Measurements from ENCODE around the gene B4GALT7. TPM values are rescaled to one million over a fixed set of nuclear protein-coding genes. Genes with fewer than 3 reads are reported as not detected.

The B4GALT7 gene
- 18.7 to 31.8 TPM (median 29.2 TPM) in 5 replicates for total RNA-seq (2022; extraction: Qiagen RNA extraction)

GRCh38 chr5:177599731-177600507 is at the start of gene B4GALT7:
Gene B4GALT7, plus strand, starts transcription at chr5:177600132. Its CDS starts 79 bp downstream, at chr5:177600211.

GRCh38 chr5:177554474-177555111 is 45.3 kb upstream of the B4GALT7 start, which contains the start of gene FAM193B:
Gene FAM193B, minus strand, starts transcription at chr5:177554563. Its CDS starts 105 bp downstream, at chr5:177554458.

GRCh38 chr5:177592010-177592834 is 7.7 kb upstream of the B4GALT7 start, which contains the start of gene TMED9:
Gene TMED9, plus strand, starts transcription at chr5:177592203. Its CDS starts 12 bp downstream, at chr5:177592215.

Other genes with a start within 250 kb of the B4GALT7 start
- 194 to 226 TPM (median 194 TPM) in 5 replicates for gene LMAN2, start 248.5 kb upstream of the B4GALT7 start, total RNA-seq (2022; extraction: Qiagen RNA extraction)
- 3.9 to 8.2 TPM (median 6.4 TPM) in 5 replicates for gene RGS14, start 242.2 kb upstream of the B4GALT7 start, total RNA-seq (2022; extraction: Qiagen RNA extraction)
- 0.02 TPM in 1 of 5 replicates, not detected in the others for gene SLC34A1, start 215.7 kb upstream of the B4GALT7 start, total RNA-seq (2022; extraction: Qiagen RNA extraction)
- gene PFN3, start 199.5 kb upstream of the B4GALT7 start, total RNA-seq (2022; extraction: Qiagen RNA extraction): not detected in 5 replicates
- 14.7 to 28.1 TPM (median 25.9 TPM) in 5 replicates for gene F12, start 190.6 kb upstream of the B4GALT7 start, total RNA-seq (2022; extraction: Qiagen RNA extraction)
- 17.5 to 29.2 TPM (median 26.9 TPM) in 5 replicates for gene GRK6, start 173.5 kb upstream of the B4GALT7 start, total RNA-seq (2022; extraction: Qiagen RNA extraction)
- gene PRR7, start 153.3 kb upstream of the B4GALT7 start, total RNA-seq (2022; extraction: Qiagen RNA extraction): 13.2 to 40.2 TPM (median 35.2 TPM) in 5 replicates
- 55.6 to 82.0 TPM (median 74.1 TPM) in 5 replicates for gene DBN1, start 126.5 kb upstream of the B4GALT7 start, total RNA-seq (2022; extraction: Qiagen RNA extraction)
- gene PDLIM7, start 102.5 kb upstream of the B4GALT7 start, total RNA-seq (2022; extraction: Qiagen RNA extraction): 81.9 to 105 TPM (median 96.8 TPM) in 5 replicates
- gene DOK3, start 90.3 kb upstream of the B4GALT7 start, total RNA-seq (2022; extraction: Qiagen RNA extraction): 2.4 to 5.6 TPM (median 4.2 TPM) in 5 replicates
- gene DDX41, start 83.2 kb upstream of the B4GALT7 start, total RNA-seq (2022; extraction: Qiagen RNA extraction): 105 to 147 TPM (median 111 TPM) in 5 replicates
- 24.3 to 36.0 TPM (median 33.0 TPM) in 5 replicates for gene FAM193B, start 45.6 kb upstream of the B4GALT7 start, total RNA-seq (2022; extraction: Qiagen RNA extraction)
- gene TMED9, start 7.9 kb upstream of the B4GALT7 start, total RNA-seq (2022; extraction: Qiagen RNA extraction): 280 to 284 TPM (median 281 TPM) in 5 replicates
- gene FAM153A, start 182.8 kb downstream of the B4GALT7 start, total RNA-seq (2022; extraction: Qiagen RNA extraction): not detected in 5 replicates

Data from A549 treated with CORT108297 at 1 μM for 4 hours (cell line).